Activated naive CD4-positive, alpha-beta T cell treated with anti-CD3 and anti-CD28 coated beads, Interleukin-2, amount 10 ng/mL, durations not matched to agents 7 days and 5 days (primary cell): Measurements from ENCODE around the gene ZMYND11.

Experiments
- CTCF ChIA-PET: fragments of 350-600 bp; sonication (Branson Sonifier 250); formaldehyde crosslinking; loops from one replicate; lab custom pipeline; 2021; ENCODE audit warnings: antibody characterized with exemption; lab: Charles Lee
- DNase-seq: peaks from one replicate; pipeline ENCODE4 v3.0.0-alpha.2; 2020
- H3K27ac Mint-ChIP-seq: one replicate; pipeline ENCODE4 v1.8.0; 2021; ENCODE audit warnings: mild to moderate bottlenecking, moderate library complexity, mixed read lengths
- H3K27me3 Mint-ChIP-seq: one replicate; pipeline ENCODE4 v1.8.0; 2021; ENCODE audit warnings: mild to moderate bottlenecking, mixed read lengths
- H3K36me3 Mint-ChIP-seq: one replicate; pipeline ENCODE4 v1.8.0; 2021; ENCODE audit warnings: mixed read lengths
- H3K4me1 Mint-ChIP-seq: one replicate; pipeline ENCODE4 v1.8.0; 2021; ENCODE audit warnings: mixed read lengths
- H3K4me3 Mint-ChIP-seq: one replicate; pipeline ENCODE4 v1.8.0; 2021; ENCODE audit warnings: mild to moderate bottlenecking, moderate library complexity, mixed read lengths
- H3K9me3 Mint-ChIP-seq: one replicate; pipeline ENCODE4 v1.8.0; 2021; ENCODE audit warnings: mixed read lengths

Gene ZMYND11

DNA sequence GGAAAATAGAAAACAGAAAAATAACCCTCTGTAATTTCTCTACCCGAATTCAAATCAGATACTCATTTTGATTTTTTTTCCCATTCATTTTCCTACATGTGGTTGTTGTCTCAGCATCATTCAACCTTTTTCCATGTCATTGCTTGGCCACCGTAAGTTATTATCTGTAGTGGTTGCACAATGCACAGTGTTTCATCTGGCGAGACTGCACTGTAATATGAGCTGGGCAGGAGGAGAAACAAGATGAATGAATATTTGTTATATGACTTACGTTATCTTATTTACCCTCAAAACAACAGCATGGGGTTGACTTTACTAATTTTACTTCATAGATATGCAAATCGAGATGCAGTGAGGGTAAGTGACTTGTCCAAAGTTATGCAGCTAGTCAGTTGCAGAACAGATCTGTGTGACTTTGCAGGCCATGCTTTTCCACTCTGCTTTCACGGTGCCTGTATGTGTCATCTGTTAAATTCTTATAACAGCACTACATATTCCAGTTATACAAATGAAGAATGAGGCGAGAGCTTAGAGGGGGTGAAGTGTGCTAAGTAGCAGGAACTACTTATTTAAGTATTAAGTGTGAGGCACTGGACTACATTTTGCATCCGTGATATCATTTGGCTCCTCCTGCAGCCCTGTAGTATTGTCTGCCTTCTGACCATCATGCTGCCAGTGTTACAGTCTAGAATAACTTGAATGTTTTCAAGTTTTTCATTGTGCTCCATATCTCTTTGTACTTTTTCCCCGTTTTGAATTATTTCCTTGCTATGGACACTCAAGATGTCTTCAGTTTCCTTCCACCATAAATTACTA is 56.7 kb downstream of the ZMYND11 start:
- Mint-ChIP-seq H3K27me3 (no peaks in the 10 kb centered on the region), H3K36me3 (peaks cover 19% of the 10 kb centered on the region), H3K27ac (no peak overlapping the region), H3K9me3 (no peaks in the 10 kb centered on the region), H3K4me3 (no peak overlapping the region), H3K4me1 (no peaks in the 10 kb centered on the region)
- no peak for DNase-seq
- CTCF ChIA-PET, result no interaction called here

DNA sequence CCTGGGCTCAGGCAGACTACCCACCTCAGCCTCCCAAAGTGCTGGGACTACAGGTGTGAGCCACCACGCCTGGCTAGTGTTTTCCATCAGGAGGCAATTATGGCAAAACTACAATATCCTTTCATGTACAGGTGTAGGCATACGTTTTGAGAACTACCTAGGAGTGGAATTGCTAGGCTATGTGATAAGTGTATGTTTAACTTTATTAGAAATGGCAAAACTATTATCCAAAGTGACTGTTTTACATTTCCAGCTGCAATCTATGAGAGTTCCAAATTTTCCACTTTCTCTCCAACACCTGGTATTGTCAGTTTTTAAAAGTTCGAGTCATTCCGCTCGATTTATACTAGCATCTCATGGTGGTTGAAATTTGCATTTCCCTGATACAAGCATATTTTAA is 59.0 kb downstream of the ZMYND11 start:
- DNase-seq, result no peak
- Mint-ChIP-seq H3K4me1 (no peaks in the 10 kb centered on the region), H3K4me3 (no peak overlapping the region), H3K36me3 (peaks cover 14% of the 10 kb centered on the region), H3K27me3 (no peaks in the 10 kb centered on the region), H3K27ac (no peak overlapping the region), H3K9me3 (no peaks in the 10 kb centered on the region)
- CTCF ChIA-PET, result no interaction called here

DNA sequence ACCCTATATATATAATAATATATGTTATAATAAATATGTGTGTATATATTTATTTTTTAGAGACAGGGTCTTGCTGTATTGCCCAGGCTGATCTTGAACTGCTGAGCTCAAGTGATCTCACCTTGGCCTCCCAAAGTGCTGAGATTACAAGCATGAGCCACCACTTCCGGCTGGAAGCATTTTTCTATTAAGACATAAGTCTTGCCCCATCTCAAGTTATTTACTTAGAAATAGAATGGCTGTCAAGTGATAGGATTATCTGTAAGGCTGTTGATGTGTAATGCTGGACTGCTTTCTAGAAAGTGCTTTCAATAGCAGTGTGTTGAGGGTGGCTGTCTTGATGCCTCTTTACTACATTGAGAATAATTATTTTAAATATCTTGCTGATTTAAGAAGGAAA is 65.2 kb downstream of the ZMYND11 start:
- no peak for DNase-seq
- Mint-ChIP-seq H3K27ac (no peak overlapping the region), H3K4me3 (no peak overlapping the region), H3K27me3 (no peaks in the 10 kb centered on the region), H3K9me3 (no peaks in the 10 kb centered on the region), H3K4me1 (no peaks in the 10 kb centered on the region), H3K36me3 (peaks cover 5% of the 10 kb centered on the region)
- CTCF ChIA-PET, result no interaction called here

DNA sequence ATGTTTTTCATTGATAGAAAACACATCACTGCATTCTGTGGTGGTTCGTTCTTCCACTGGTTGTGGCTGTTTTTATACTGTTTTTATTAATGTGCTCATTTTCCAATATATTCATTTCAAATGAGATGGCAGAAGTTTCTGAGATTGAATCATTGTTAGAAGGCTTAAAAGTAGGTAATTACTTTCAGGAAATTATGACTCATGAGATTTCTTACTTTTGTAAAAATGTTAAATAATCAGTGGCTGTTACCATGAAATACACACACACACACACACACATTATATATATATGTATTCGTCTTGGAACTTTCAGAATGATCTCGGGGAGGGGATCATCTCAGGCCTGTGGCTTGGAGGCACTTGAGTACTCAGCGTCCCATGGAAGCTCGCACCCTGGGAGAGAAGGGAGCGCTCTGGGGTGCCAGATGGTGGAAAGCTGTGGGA is 66.1 kb downstream of the ZMYND11 start:
- H3K36me3 Mint-ChIP-seq, result peaks cover 6% of the 10 kb centered on the region
- no peak overlapping the region for H3K27ac Mint-ChIP-seq
- CTCF ChIA-PET, result no interaction called here
- DNase-seq, result no peak
- H3K9me3 Mint-ChIP-seq, result no peaks in the 10 kb centered on the region
- H3K27me3 Mint-ChIP-seq, result no peaks in the 10 kb centered on the region
- H3K4me3 Mint-ChIP-seq, result no peak overlapping the region
- no peaks in the 10 kb centered on the region for H3K4me1 Mint-ChIP-seq

DNA sequence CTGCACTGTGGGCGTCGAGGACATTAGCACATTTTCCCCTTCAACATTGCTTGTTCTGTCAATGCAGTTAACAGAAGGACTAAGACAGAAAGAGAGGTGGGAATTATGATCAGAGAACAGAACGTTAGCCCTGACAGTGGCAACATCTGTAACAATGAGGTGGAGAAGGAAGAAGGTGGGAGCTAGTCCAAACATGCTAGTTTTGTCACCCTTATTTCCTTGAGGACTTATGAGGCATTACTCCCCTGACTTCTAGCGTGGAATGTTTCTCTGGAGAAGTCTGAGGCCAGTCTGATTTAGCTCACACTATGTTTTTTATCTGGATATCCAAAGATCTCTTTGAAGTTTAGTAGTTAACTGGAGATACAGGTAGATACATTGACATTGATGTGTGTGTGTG is 73.4 kb downstream of the ZMYND11 start:
- H3K4me3 Mint-ChIP-seq, result no peak overlapping the region
- no peak overlapping the region for H3K27ac Mint-ChIP-seq
- CTCF ChIA-PET, result no interaction called here
- no peaks in the 10 kb centered on the region for H3K4me1 Mint-ChIP-seq
- no peaks in the 10 kb centered on the region for H3K9me3 Mint-ChIP-seq
- peaks cover 30% of the 10 kb centered on the region for H3K36me3 Mint-ChIP-seq
- DNase-seq, result no peak
- no peaks in the 10 kb centered on the region for H3K27me3 Mint-ChIP-seq

DNA sequence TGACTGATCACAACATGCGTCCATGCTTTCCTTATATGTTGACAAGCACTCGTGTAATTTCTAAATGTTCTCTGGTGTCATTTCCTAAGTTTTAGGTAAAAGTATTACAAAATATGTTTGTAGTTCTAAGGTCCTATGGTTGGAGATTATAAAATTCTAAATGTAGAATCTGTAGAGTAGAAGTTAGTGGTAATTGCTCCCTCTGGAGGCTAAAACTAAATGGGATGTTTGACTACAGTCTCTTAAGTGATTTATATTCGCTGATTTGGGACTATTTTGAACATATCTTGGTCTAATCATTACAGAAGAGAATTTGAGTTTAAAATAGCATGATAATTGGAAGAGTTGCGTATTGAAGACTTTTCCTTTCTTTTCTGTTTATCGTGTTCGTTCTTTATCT is 74.1 kb downstream of the ZMYND11 start:
- peaks cover 30% of the 10 kb centered on the region for H3K36me3 Mint-ChIP-seq
- CTCF ChIA-PET, result no interaction called here
- H3K27me3 Mint-ChIP-seq, result no peaks in the 10 kb centered on the region
- H3K4me3 Mint-ChIP-seq, result no peak overlapping the region
- no peak for DNase-seq
- H3K27ac Mint-ChIP-seq, result no peak overlapping the region
- H3K4me1 Mint-ChIP-seq, result no peaks in the 10 kb centered on the region
- no peaks in the 10 kb centered on the region for H3K9me3 Mint-ChIP-seq

DNA sequence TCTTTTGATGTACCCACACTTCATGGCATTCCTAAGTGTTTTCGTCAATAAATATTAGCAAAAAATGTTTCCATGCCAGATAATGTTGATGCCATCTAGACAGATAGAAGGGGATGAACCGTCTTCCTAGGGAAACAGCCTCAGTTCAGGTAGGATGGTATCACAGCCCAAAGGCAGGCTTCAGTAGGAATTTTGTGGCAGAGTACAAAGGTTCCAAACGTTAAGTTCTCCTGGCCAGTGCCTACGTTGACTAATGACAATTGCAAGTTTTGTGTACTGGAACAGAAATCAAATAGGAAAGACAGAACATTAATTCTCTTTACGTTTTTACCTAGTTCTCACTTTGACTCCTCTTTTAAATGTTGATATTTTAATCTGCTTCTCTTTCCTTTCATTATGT is 75.0 kb downstream of the ZMYND11 start:
- CTCF ChIA-PET, result no interaction called here
- H3K27ac Mint-ChIP-seq, result no peak overlapping the region
- H3K4me1 Mint-ChIP-seq, result no peaks in the 10 kb centered on the region
- no peaks in the 10 kb centered on the region for H3K9me3 Mint-ChIP-seq
- H3K27me3 Mint-ChIP-seq, result no peaks in the 10 kb centered on the region
- no peak overlapping the region for H3K4me3 Mint-ChIP-seq
- H3K36me3 Mint-ChIP-seq, result peaks cover 28% of the 10 kb centered on the region
- DNase-seq, result no peak

DNA sequence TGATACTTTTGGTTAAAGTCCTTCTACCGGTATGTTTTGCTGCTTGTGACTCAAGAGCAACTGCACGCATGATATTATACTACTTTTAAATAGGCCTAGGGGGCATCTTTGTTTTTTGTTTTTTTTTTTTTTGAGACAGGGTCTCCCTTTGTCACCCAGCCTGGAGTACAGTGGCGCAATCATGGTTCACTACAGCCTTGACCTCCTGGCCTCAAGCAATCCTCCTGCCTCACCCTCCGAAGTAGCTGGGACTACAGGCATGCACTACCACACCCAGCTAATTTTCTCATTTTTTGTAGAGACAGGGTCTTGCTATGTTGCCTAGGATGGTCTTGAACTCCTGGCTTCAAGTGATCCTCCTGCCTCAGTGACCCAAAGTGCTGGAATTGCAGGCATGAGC is 80.2 kb downstream of the ZMYND11 start:
- no peak for DNase-seq
- Mint-ChIP-seq H3K4me3 (no peak overlapping the region), H3K27ac (no peak overlapping the region), H3K9me3 (no peaks in the 10 kb centered on the region), H3K4me1 (peaks cover 14% of the 10 kb centered on the region), H3K27me3 (no peaks in the 10 kb centered on the region), H3K36me3 (peaks cover 8% of the 10 kb centered on the region)
- CTCF ChIA-PET, result no interaction called here

DNA sequence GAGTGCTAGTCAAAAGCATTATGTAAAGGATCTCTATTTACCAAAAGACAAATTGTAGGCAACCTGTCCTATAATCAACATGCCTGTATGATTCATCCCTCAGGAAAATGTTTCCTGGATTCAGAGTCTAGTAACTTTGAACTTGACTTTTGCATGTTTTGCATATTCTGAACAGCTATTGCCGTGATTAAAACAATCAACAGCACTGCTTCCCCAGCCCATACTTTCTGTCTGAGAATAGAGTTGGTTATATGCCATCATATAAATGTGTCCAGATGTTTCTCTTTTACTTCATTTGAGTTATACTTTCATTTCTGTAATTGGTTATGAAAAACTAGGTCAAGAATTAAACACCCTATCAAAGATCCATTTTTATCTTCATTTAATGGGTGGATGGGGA is 83.5 kb downstream of the ZMYND11 start:
- no peaks in the 10 kb centered on the region for H3K27me3 Mint-ChIP-seq
- H3K4me1 Mint-ChIP-seq, result peaks cover 25% of the 10 kb centered on the region
- no peak for DNase-seq
- CTCF ChIA-PET, result no interaction called here
- H3K9me3 Mint-ChIP-seq, result no peaks in the 10 kb centered on the region
- H3K27ac Mint-ChIP-seq, result no peak overlapping the region
- H3K36me3 Mint-ChIP-seq, result peaks cover 8% of the 10 kb centered on the region
- no peak overlapping the region for H3K4me3 Mint-ChIP-seq

DNA sequence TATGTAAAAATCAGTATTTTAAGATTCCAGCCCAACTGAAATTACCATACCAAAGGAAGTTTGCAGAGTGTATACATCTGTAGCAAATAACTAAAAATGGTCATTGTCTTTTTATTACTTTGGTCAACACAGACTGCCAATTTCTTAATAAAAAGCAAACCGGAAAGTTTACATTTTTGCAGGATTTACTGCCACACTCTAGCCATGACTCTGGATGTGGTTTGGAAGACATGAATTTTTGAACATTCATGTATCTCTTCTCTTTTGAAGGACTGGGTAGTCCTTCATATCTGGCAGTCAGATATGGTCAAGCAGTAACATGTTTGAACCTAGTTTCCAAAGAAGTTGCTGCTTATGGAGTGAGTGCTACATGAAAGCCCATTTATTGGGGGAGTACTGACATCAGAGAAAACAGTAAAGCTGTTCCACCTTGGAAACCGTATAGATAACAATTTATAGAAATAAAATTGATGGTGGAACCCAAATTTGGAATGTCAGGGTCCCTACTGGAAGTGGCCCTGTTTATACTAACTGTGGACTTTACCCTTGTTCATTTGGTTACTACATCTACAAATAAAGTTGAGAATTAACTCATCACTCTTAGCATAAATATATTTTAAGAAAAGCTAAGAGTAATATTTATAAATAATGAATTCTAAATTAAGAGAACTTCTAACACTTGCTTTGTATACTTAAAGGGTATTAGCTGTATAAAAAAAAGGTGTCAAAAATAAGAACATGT is 84.6 kb downstream of the ZMYND11 start:
- no peak overlapping the region for H3K4me3 Mint-ChIP-seq
- no peaks in the 10 kb centered on the region for H3K27me3 Mint-ChIP-seq
- no peak for DNase-seq
- CTCF ChIA-PET, result no interaction called here
- peaks cover 25% of the 10 kb centered on the region for H3K4me1 Mint-ChIP-seq
- H3K36me3 Mint-ChIP-seq, result peaks cover 8% of the 10 kb centered on the region
- no peaks in the 10 kb centered on the region for H3K9me3 Mint-ChIP-seq
- H3K27ac Mint-ChIP-seq, result no peak overlapping the region

DNA sequence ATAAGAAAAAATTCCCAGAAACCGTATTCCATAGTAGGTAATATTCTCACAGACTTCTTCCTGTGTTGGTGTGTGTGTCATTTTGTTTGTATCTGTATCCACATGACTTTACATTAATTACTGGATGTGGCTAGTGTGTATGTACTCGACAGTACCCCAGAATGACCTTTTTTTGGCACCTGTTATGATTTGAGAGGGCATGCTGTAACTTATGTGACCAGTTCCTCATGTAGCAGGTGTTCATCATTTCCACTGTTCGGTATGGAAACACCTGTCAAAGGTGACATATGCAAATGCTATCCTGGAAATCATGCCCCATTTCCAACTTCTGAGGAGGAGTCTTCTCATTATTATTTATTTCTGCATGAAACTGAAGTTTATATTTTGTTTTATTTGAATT is 89.3 kb downstream of the ZMYND11 start:
- H3K9me3 Mint-ChIP-seq, result no peaks in the 10 kb centered on the region
- CTCF ChIA-PET, result no interaction called here
- no peaks in the 10 kb centered on the region for H3K27me3 Mint-ChIP-seq
- DNase-seq, result no peak
- H3K36me3 Mint-ChIP-seq, result peaks cover 4% of the 10 kb centered on the region
- H3K4me1 Mint-ChIP-seq, result peaks cover 22% of the 10 kb centered on the region
- no peak overlapping the region for H3K27ac Mint-ChIP-seq
- no peak overlapping the region for H3K4me3 Mint-ChIP-seq

DNA sequence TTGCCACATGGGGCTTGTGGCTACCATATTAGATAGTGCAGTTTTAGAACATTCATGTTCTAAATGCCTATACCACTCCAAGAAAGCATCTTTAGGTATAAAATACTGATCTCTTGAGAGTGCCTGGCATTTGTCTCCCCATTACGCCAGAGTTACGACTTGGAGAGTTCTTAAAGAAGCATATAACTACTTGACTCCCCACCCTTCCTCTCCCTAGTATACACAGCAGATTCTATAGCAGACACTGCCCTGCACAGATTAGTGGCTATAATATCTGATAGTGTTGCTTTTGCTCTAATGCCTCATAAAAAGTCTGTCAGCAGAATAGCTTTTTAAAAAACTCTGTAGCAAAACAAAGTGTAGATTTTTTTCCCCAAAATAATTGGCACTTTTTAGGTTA is 90.8 kb downstream of the ZMYND11 start:
- no peaks in the 10 kb centered on the region for H3K9me3 Mint-ChIP-seq
- CTCF ChIA-PET, result no interaction called here
- H3K36me3 Mint-ChIP-seq, result peaks cover 2% of the 10 kb centered on the region
- no peak overlapping the region for H3K4me3 Mint-ChIP-seq
- H3K4me1 Mint-ChIP-seq, result peaks cover 10% of the 10 kb centered on the region
- DNase-seq, result no peak
- no peaks in the 10 kb centered on the region for H3K27me3 Mint-ChIP-seq
- H3K27ac Mint-ChIP-seq, result no peak overlapping the region

DNA sequence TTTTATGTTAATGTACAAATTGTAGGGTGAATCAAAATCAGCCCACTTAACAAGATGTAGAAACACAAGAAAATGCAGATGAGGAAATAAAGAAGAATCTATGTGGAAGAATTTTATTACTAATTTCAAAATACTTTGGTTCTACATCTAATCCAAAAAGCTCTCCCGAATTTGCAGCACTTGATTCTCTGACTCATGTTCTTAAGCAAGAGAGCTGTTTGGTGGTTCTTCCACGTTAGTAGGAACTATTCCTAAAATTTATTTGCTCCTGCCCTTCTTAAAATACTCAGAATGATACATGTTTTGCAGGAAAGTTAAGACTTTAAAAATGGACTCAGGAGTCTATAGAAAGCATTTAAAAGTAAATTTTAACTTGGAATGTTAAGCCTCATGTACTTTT is 91.8 kb downstream of the ZMYND11 start:
- no peak overlapping the region for H3K27ac Mint-ChIP-seq
- peaks cover 2% of the 10 kb centered on the region for H3K36me3 Mint-ChIP-seq
- no peak for DNase-seq
- H3K27me3 Mint-ChIP-seq, result no peaks in the 10 kb centered on the region
- H3K4me3 Mint-ChIP-seq, result no peak overlapping the region
- H3K4me1 Mint-ChIP-seq, result peaks cover 4% of the 10 kb centered on the region
- CTCF ChIA-PET, result no interaction called here
- H3K9me3 Mint-ChIP-seq, result no peaks in the 10 kb centered on the region

DNA sequence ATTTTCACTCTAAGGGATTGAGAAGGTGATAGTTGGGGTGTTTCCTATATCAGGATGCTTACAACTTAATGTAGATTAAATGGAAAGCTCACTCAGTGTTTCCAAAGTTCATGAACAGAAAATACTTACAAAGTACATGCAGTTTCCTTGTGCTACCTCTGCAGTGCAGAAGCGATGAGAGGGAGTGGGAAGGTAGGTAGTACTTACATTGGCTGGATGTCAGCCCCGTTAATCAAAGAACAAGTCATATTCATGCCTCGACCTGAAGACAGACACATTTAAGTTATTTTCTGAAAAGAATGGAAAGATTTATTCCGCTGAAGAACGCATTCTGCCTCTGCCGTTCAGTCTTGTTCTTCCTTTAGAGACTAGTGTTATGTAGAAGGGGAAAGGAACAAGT is 93.1 kb downstream of the ZMYND11 start:
- no peak overlapping the region for H3K27ac Mint-ChIP-seq
- DNase-seq, result no peak
- no peaks in the 10 kb centered on the region for H3K9me3 Mint-ChIP-seq
- peaks cover 1% of the 10 kb centered on the region for H3K36me3 Mint-ChIP-seq
- H3K4me1 Mint-ChIP-seq, result peaks cover 4% of the 10 kb centered on the region
- CTCF ChIA-PET, result no interaction called here
- no peaks in the 10 kb centered on the region for H3K27me3 Mint-ChIP-seq
- H3K4me3 Mint-ChIP-seq, result no peak overlapping the region

DNA sequence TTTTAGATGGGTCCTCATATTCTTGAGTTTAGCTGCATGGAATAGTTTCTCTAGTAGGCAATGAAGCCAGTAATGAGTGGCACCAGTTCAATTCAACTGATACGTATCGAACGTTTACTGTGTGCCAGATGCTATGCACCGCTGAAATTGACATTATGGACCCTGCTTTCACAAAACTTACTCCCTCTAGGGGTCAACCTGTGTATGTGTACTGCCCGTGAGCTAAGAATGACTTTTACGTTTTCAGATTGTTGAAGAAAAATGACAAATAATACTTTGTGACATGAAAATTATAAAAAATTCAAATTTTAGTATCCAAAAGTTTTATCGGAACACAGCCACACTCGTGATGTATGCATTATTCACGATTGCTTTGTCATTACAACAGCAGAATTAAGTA is 95.5 kb downstream of the ZMYND11 start:
- no peaks in the 10 kb centered on the region for H3K36me3 Mint-ChIP-seq
- H3K9me3 Mint-ChIP-seq, result no peaks in the 10 kb centered on the region
- CTCF ChIA-PET, result interaction anchor here (1.2 to 2.3 kb wide), 4 partner anchors 9 to 17 kb away, joined by 3 to 9 read pairs (median 5); no protein-coding TSS in a partner anchor
- H3K4me3 Mint-ChIP-seq, result no peak overlapping the region
- DNase-seq, result no peak
- H3K27me3 Mint-ChIP-seq, result no peaks in the 10 kb centered on the region
- H3K4me1 Mint-ChIP-seq, result peaks cover 8% of the 10 kb centered on the region
- no peak overlapping the region for H3K27ac Mint-ChIP-seq
